HepG2 (cell line): ENCODE results near the gene GDPD1. TPM values are rescaled to one million over a fixed set of nuclear protein-coding genes. Genes with fewer than 3 reads are reported as not detected.

Experiments
- ATAC-seq: fragments of 200-7000 bp; cut with Tn5 transposase; 3 replicates; pipeline ENCODE4 v1.9.1; 2020; ENCODE audit warnings: mild to moderate bottlenecking, moderate library complexity
- BruUV-seq: library from RNA; stranded (reverse); fragments of 400-500 nt; replicated peaks from 2 replicates; lab custom pipeline; 2021; lab: Mats Ljungman, UMichigan
- CTCF ChIA-PET: fragments of 300-600 bp; formaldehyde crosslinking; extraction: SDS; loops from one replicate; lab custom pipeline; 2021; ENCODE audit warnings: low total read pairs, inconsistent platforms, low intra/inter-chr PET ratio; lab: Yijun Ruan, JAX
- POLR2A ChIA-PET: fragments of 350-600 bp; sonication (Branson Sonifier 250); formaldehyde crosslinking; loops from one replicate; lab custom pipeline; 2020; ENCODE audit warnings: antibody characterized with exemption, inconsistent platforms; lab: Yijun Ruan, JAX
- DNase-seq: peaks from one replicate; pipeline ENCODE4 v3.0.0-alpha.2; 2015; ENCODE audit warnings: low spot score
- FAIRE-seq: peaks from 3 replicates; lab custom pipeline; 2011; peaks lifted over from hg19 to GRCh38; lab: Jason Lieb, UNC
- H2AFZ ChIP-seq: one replicate; pipeline ENCODE4 v1.6.1; 2011; ENCODE audit warnings: low read length, inconsistent platforms
- H3K27ac ChIP-seq: fragments of 300-600 bp; 3 replicates; pipeline ENCODE4 v1.8.0; 2011; ENCODE audit warnings: mixed run types, mild to moderate bottlenecking, mixed read lengths, low read length, inconsistent platforms; ENCODE audit not compliant: insufficient read depth; ENCODE audit errors: extremely low read length
- H3K27me3 ChIP-seq, 2 experiments: fragments of 200-600 bp in 1 of 2; 2 replicates in 1 of 2; 3 replicates in 1 of 2; pipeline versions ENCODE4 v1.6.0 to v1.8.0; 2011; ENCODE audit warnings: low read length in 2 of 2, mild to moderate bottlenecking in 2 of 2, moderate library complexity in 2 of 2, inconsistent platforms in 1 of 2; ENCODE audit not compliant: insufficient read depth in 2 of 2, control insufficient read depth in 1 of 2
- H3K36me3 ChIP-seq, 2 experiments: fragments of 200-600 bp in 1 of 2; replicated peaks in 1 of 2; 2 replicates in 1 of 2; 3 replicates in 1 of 2; pipeline versions ENCODE4 v1.5.1 to v1.8.0; 2011; ENCODE audit warnings: low read length in 2 of 2, inconsistent platforms in 1 of 2; ENCODE audit not compliant: insufficient read depth in 2 of 2, control insufficient read depth in 1 of 2
- H3K4me1 ChIP-seq: 2 replicates; pipeline ENCODE4 v1.5.1; 2012; ENCODE audit warnings: low read length, inconsistent platforms; ENCODE audit not compliant: insufficient read depth
- H3K4me2 ChIP-seq: 2 replicates; pipeline ENCODE4 v1.6.0; 2011; ENCODE audit warnings: low read depth, low read length, inconsistent platforms
- H3K4me3 ChIP-seq, 3 experiments: fragments of 200-600 bp in 1 of 3; sonication (generic), shearing (Covaris generic) in 1 of 3; replicated peaks in 1 of 3; 2 replicates each; pipeline ENCODE4 v1.5.1; 2011 to 2016; ENCODE audit warnings: low read length in 3 of 3, inconsistent platforms in 2 of 3, low read depth in 2 of 3, mild to moderate bottlenecking in 2 of 3, control low read depth in 1 of 3, mixed read lengths in 1 of 3; ENCODE audit not compliant: insufficient read depth in 1 of 3
- H3K79me2 ChIP-seq: one replicate; pipeline ENCODE4 v1.6.1; 2011; ENCODE audit warnings: low read length, inconsistent platforms; ENCODE audit not compliant: insufficient read depth
- H3K9ac ChIP-seq: 2 replicates; pipeline ENCODE4 v1.6.0; 2011; ENCODE audit warnings: mild to moderate bottlenecking, low read depth, low read length, inconsistent platforms; ENCODE audit not compliant: insufficient read depth
- H3K9me3 ChIP-seq: 2 replicates; pipeline ENCODE4 v1.5.1; 2012; ENCODE audit warnings: mild to moderate bottlenecking, low read length
- H4K20me1 ChIP-seq: 2 replicates; pipeline ENCODE4 v1.6.0; 2011; ENCODE audit warnings: inconsistent platforms, mild to moderate bottlenecking, low read length, moderate library complexity; ENCODE audit not compliant: insufficient read depth
- BCL6 ChIP-seq: IDR thresholded peaks from 2 replicates; pipeline ENCODE4 v1.6.1; 2016; ENCODE audit warnings: missing genetic modification reagents, missing compliant biosample characterization
- HNRNPH1 ChIP-seq: fragments of 200-400 bp; formaldehyde crosslinking; optimal IDR thresholded peaks from 2 replicates; pipeline ENCODE3; 2017; ENCODE audit warnings: mild to moderate bottlenecking, low read depth, low read length
- MTF1 ChIP-seq: sonication (generic); formaldehyde crosslinking; IDR thresholded peaks from 2 replicates; pipeline ENCODE4 v1.5.0; 2020; ENCODE audit warnings: missing genetic modification reagents
- POLR2AphosphoS5 ChIP-seq: IDR thresholded peaks from 2 replicates; pipeline ENCODE4 v1.6.1; 2012; ENCODE audit warnings: low read depth, low read length
- RAD21 ChIP-seq: fragments of 450-650 bp; formaldehyde crosslinking; IDR thresholded peaks from 2 replicates; pipeline ENCODE4 v1.5.0; 2020; ENCODE audit warnings: mild to moderate bottlenecking
- RORA ChIP-seq: sonication (generic); formaldehyde crosslinking; IDR thresholded peaks from 2 replicates; pipeline ENCODE4 v1.5.0; 2020; ENCODE audit warnings: mild to moderate bottlenecking, missing genetic modification reagents, moderate library complexity
- ZNF121 ChIP-seq: sonication (generic); formaldehyde crosslinking; IDR thresholded peaks from 2 replicates; pipeline ENCODE4 v1.5.0; 2020; ENCODE audit warnings: mild to moderate bottlenecking, missing genetic modification reagents
- WGBS: methylation state at CpG from one replicate; pipeline ENCODE4 v1.1.6; 2017; ENCODE audit warnings: low lambda C conversion rate; 5-methylcytosine and 5-hydroxymethylcytosine counted together
- in situ Hi-C: cut with HindIII; loops from 2 replicates; pipeline ENCODE4 v1.10.0; 2017; ENCODE audit warnings: low pct_unique_long_range_greater_than_20kb; ENCODE audit not compliant: extremely low pct_ligation_motif_present
- intact Hi-C: fragments of 100-400 bp; cut with micrococcal nuclease; formaldehyde crosslinking; loops from one replicate; pipeline ENCODE4 v1.10.0; 2022; ENCODE audit not compliant: unreplicated experiment
- polyA plus RNA-seq, 8 experiments: library from polyadenylated mRNA; depleted of rRNA in 3 of 8; stranded (reverse) in 7 of 8; unstranded in 1 of 8; fragments of >200 nt; fragmentation: Illumina TruSeq in 4 of 8; extraction: Trizol in 4 of 8; gene quantifications; 2 replicates each; pipeline versions ENCODE4 v1.2.1 to v1.2.3, GENCODE V29; 2011 to 2016; ENCODE audit warnings: low read depth in 4 of 8, missing spikeins in 1 of 8, mixed read lengths in 1 of 8; ENCODE audit not compliant: insufficient read depth in 1 of 8
- total RNA-seq, 5 experiments: library from RNA; depleted of rRNA; stranded (reverse); fragments of >200 nt; fragmentation: Illumina TruSeq; extraction: Trizol; gene quantifications; 2 replicates each; pipeline ENCODE4 v1.2.3, GENCODE V29; 2016; ENCODE audit warnings: low read depth in 1 of 5

GDPD1 gene
- total and polyA plus RNA-seq, 2 of the 13 experiments (the other 11 are each of a cell fraction or from before 2014, with no cell fraction given) = 6.0 to 7.7 TPM

- FAIRE-seq (no peak), DNase-seq (no peak), ATAC-seq (no peak)
- Histone ChIP-seq H3K9me3 (no peaks in the 10 kb centered on the region), H3K27me3 (no peaks in the 10 kb centered on the region), H3K4me1 (no peaks in the 10 kb centered on the region), H2AFZ (no peak overlapping the region), H3K36me3 (peaks cover 16 to 39% of the 10 kb centered on the region in 2 experiments), H3K9ac (no peak overlapping the region), H4K20me1 (no peaks in the 10 kb centered on the region), H3K4me2 (no peak overlapping the region), H3K27ac (no peak overlapping the region), H3K79me2 (no peaks in the 10 kb centered on the region), H3K4me3 (no peak overlapping the region)
- TF ChIP-seq ZNF121 (CRISPR knock-in tag) (peak; percentile 53; the same call in 1 of the 2 replicates), BCL6 (CRISPR knock-in tag) (no peak)
- ChIA-PET POLR2A (interaction anchor here (0.7 kb wide), 1 partner anchor 24 kb away, joined by 3 read pairs; no protein-coding TSS in a partner anchor), CTCF (no interaction called here)
- TSS peak; percentile 39 for BruUV-seq
- intact Hi-C loops (no loop called here), in situ Hi-C loops (no loop called here)
Observed at GRCh38 chr17:59185997-59186396, 34.3 kb upstream of the GDPD1 start.

- WGBS = 98% methylated on average over 3 of the region's 3 CpGs
- TF ChIP-seq POLR2AphosphoS5 = no peak
- TF ChIP-seq RORA (CRISPR knock-in tag) = no peak
- no peak for TF ChIP-seq RAD21 (CRISPR knock-in tag)
- TF ChIP-seq MTF1 = no peak
- TF ChIP-seq HNRNPH1 = no peak
- no peaks in the 10 kb centered on the region for H3K9me3 ChIP-seq
- H3K36me3 ChIP-seq = peaks cover 18 to 39% of the 10 kb centered on the region in 2 experiments
- no peak overlapping the region for H3K9ac ChIP-seq
- BruUV-seq = TSS peak; percentile 18
- no peak overlapping the region for H3K4me2 ChIP-seq
- ChIA-PET POLR2A (no interaction called here), CTCF (no interaction called here)
- no peaks in the 10 kb centered on the region for H4K20me1 ChIP-seq
- no peak overlapping the region for H2AFZ ChIP-seq
- ATAC-seq (no peak), DNase-seq (no peak), FAIRE-seq (no peak)
- H3K4me3 ChIP-seq = no peak overlapping the region
- intact Hi-C loops = no loop called here
- H3K27ac ChIP-seq = no peak overlapping the region
- in situ Hi-C loops = no loop called here
- no peaks in the 10 kb centered on the region for H3K79me2 ChIP-seq
- no peaks in the 10 kb centered on the region for H3K4me1 ChIP-seq
- no peaks in the 10 kb centered on the region for H3K27me3 ChIP-seq
Observed at GRCh38 chr17:59186850-59187249, 33.5 kb upstream of the GDPD1 start.
